Measurements from ENCODE around the gene THAP7. TPM values are rescaled to one million over a fixed set of nuclear protein-coding genes. Genes with fewer than 3 reads are reported as not detected.

THAP7 gene, protein sequence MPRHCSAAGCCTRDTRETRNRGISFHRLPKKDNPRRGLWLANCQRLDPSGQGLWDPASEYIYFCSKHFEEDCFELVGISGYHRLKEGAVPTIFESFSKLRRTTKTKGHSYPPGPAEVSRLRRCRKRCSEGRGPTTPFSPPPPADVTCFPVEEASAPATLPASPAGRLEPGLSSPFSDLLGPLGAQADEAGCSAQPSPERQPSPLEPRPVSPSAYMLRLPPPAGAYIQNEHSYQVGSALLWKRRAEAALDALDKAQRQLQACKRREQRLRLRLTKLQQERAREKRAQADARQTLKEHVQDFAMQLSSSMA
- 14.5 and 23.2 TPM in 2 replicates for total RNA-seq

GRCh38 chr22:21001601-21002325, at the start of gene THAP7:
Gene THAP7 (minus strand): TSS chr22:21002118. CDS start chr22:21001911, 207 bp downstream.

GRCh38 chr22:21045585-21046294, 43.8 kb upstream of the THAP7 start, which contains the start of gene LRRC74B:
Gene LRRC74B (plus strand): TSS chr22:21045946. CDS start chr22:21045987, 41 bp downstream.

DNA sequence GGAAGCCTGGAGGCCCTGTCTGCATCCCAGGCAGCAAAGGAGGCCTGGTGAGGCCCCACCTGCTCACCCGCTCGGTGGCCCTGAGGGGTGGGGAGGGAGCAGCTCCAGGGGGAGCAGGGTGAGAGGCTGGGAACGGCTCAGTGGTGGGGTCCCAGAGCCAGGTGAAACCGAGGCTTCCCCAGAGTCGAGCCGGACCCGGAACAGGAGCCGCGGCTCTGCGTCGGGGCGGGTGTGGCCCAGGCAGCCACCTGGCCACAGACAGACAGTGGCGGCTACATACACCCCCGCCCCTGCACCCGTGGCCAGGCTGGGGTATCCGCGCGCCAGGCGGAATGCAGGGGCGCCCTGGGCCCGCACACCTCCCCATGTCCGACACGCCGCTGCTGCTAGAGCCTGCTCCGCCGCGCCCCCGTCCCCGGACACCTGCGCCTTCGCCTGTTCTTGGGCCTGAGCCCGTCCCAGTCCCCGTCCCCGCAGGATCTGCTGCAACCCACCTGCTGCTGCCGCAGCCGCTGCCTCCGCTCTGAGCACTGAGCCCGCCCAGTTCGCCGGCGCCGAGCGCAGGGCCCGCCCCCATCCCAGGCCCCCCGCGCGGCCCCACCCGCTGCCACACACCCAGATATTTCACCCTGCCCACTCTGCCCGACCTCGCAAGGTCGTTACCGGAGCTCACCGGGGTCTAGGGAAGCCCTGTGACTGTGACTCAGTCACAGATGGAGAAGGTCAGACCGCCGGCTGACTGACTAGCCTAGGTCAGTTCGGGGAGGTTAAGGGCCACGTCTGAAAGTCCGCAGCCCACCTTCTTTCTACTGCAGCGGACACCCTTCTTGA, 30.3 kb upstream of the THAP7 start, which contains the start of gene SLC7A4:
SLC7A4 (minus strand) TSS at position 525 of the 831 bp plus-strand sequence. CDS start 749 bp downstream, outside the sequence.

GRCh38 chr22:21014726-21015465, 13.0 kb upstream of the THAP7 start, which contains the start of gene P2RX6:
Gene P2RX6 (plus strand): TSS chr22:21015165. CDS start chr22:21015175, 10 bp downstream.

GRCh38 chr22:20981787-20982562, 19.9 kb downstream of the THAP7 start, which contains the start of gene LZTR1:
Gene LZTR1 (plus strand): TSS chr22:20982297. CDS start chr22:20982372, 75 bp downstream.

GRCh38 chr22:20966883-20967696, 34.8 kb downstream of the THAP7 start, which contains the start of gene AIFM3:
Gene AIFM3 (plus strand): TSS chr22:20967255. CDS start chr22:20967945, 690 bp downstream.

Other genes starting within 250 kb of the THAP7 start
- gene SERPIND1, start 228.0 kb downstream of the THAP7 start, total RNA-seq, result not detected in 2 replicates
- 19.6 and 39.4 TPM in 2 replicates for gene PI4KA, start 143.3 kb downstream of the THAP7 start, total RNA-seq
- gene SNAP29, start 143.1 kb downstream of the THAP7 start, total RNA-seq, result 5.0 and 7.1 TPM in 2 replicates
- 43.4 and 48.3 TPM in 2 replicates for gene CRKL, start 84.7 kb downstream of the THAP7 start, total RNA-seq
- 0.59 and 0.78 TPM in 2 replicates for gene AIFM3, start 34.9 kb downstream of the THAP7 start, total RNA-seq
- 54.3 and 67.1 TPM in 2 replicates for gene LZTR1, start 19.8 kb downstream of the THAP7 start, total RNA-seq
- gene P2RX6, start 13.0 kb upstream of the THAP7 start, total RNA-seq, result 4.5 and 8.3 TPM in 2 replicates
- gene SLC7A4, start 30.4 kb upstream of the THAP7 start, total RNA-seq, result 0.30 TPM in 1 of 2 replicates, not detected in the other
- under 0.01 TPM in 1 of 2 replicates, not detected in the other for gene LRRC74B, start 43.8 kb upstream of the THAP7 start, total RNA-seq

Measured in smooth muscle cell of the umbilical artery (primary cell).